B cell (primary cell): ENCODE data around the gene SDR39U1.

Experiments used
- EZH2 ChIP-seq: IDR thresholded peaks from 2 replicates; pipeline ENCODE4 v1.6.1; 2012; ENCODE audit warnings: borderline replicate concordance, low read depth, mild to moderate bottlenecking, moderate library complexity, low read length; ENCODE audit not compliant: insufficient read depth, poor library complexity, severe bottlenecking
- TF ChIP-seq, protein P1 (sequence below): fragments of 200-600 bp; IDR thresholded peaks from one replicate; pipeline ENCODE4 v1.8.0; 2022; ENCODE audit warnings: antibody characterized with exemption, mild to moderate bottlenecking

DNA sequence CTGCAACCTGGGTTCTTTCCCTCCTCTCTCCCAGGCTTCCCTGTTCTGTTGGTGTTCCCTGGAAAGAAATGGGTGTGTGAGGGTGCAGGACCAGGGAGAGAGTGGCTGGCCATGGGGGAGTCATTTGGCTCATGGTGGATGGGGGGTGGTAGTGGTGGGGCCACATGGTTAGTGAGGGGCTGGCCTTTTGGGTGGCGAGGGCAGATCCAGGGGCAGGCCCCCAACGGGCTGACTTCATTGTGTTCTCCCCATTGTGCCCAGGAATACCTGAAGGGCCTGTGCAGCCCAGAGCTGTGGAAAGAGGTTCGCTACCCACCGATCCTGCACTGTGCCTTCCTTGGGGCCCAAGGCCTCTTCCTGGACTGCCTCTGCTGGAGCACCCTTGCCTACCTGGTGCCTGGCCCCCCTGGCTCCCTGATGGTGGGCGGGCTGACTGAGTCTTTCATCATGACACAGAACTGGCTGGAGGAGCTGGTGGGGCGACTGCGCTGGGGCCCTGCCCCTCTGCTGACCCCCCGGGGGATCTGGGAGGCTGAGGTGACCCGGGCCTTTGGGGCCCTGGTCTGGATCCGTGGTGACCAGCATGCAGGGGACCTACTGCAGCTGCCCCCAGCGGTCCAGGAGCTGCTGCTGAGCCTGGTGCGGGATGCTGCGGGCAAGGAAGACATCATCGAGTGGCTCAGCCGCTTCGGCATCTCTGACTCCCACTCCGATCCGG, 34.8 kb downstream of the SDR39U1 start:
- TF ChIP-seq, protein P1, sequence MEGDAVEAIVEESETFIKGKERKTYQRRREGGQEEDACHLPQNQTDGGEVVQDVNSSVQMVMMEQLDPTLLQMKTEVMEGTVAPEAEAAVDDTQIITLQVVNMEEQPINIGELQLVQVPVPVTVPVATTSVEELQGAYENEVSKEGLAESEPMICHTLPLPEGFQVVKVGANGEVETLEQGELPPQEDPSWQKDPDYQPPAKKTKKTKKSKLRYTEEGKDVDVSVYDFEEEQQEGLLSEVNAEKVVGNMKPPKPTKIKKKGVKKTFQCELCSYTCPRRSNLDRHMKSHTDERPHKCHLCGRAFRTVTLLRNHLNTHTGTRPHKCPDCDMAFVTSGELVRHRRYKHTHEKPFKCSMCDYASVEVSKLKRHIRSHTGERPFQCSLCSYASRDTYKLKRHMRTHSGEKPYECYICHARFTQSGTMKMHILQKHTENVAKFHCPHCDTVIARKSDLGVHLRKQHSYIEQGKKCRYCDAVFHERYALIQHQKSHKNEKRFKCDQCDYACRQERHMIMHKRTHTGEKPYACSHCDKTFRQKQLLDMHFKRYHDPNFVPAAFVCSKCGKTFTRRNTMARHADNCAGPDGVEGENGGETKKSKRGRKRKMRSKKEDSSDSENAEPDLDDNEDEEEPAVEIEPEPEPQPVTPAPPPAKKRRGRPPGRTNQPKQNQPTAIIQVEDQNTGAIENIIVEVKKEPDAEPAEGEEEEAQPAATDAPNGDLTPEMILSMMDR: no peak
- TF ChIP-seq EZH2: no peak
